NOMO-1 treated with DMSO at 0.1 percent for 48 hours (cell line): ENCODE data around the gene SIL1.
A peak's percentile ranks its signal among the peaks of the same experiment; 100 is the strongest.
"Not testable (repeated sequence)": the region's sequence is repeated elsewhere in the genome, so short reads cannot be mapped to it uniquely, and the experiment has no call there.

Source experiments
- DNase-seq: peaks from one replicate; lab custom pipeline; 2025; ENCODE audit not compliant: unreplicated experiment; lab: John Stamatoyannopoulos, UW

The SIL1 gene

DNA sequence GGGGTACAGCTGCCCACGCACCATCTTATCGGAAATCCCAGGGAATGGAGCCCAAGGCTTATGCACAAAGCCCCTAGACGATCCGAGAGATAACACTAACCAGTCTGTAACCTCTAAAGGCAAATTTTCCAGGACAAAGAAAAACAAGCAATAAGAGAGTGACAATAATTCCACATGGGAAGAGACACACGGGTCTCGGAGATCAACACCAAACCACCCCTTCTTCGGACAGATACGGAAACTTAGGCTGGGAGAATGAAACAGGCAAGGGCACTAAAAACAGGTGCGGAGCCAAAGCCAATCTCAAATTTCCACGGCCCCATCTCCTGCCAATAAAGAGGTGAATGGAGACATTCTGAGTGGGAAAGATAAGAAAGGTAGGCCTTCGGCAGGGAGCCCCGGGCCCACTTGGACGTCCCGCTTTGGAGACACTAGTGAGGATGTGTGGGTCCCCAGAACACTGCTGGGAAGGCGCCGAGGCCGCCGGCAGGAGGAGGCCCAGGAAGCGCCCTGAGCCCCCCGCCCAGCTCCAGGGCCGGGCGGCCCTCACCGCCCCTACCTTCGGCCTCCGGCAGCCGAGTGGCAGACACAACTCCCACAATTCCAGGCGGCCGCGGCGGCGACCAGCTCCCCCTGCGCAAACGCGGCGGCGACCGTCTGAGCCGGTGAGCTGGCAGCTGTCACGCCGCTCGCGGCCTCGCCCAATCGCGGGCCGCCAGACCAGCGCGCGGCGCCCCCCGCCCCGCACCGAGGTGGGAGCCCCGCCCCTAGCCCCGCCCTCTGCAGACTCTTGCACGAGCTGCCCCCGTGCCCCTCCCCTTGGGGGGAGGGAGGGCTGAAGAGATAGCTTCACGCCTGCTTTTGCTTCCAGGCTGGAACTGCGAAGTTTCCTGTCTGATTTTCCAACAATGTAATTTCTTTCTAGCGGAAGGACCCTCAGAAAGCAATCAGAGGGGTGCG is at the start of gene SIL1:
TSS of gene SIL1 (minus strand) at position 659 of the 960 bp plus-strand sequence. CDS start 70,525 bp downstream, outside the sequence.
- DNase-seq = peak; percentile 88

DNA sequence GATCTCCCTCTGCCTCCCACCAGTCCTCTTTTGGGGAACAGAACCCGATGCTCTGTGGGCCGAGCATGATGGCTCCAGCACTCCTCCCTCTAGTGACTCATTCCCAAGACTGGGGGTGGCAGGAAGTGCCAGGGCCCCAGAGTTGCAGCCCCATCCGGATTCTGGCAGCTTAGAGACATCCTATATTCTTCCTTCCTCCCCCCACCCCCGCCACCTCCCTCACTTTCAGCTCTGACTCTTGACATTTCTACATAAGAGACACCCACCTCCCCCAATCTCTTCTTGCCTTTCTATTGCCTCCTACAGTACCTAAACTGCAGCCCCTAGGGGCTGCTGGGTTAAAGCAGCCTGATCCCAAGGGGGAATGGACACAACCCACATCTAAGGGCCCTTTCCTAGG is 48.2 kb upstream of the SIL1 start:
- peak; percentile 79 for DNase-seq

DNA sequence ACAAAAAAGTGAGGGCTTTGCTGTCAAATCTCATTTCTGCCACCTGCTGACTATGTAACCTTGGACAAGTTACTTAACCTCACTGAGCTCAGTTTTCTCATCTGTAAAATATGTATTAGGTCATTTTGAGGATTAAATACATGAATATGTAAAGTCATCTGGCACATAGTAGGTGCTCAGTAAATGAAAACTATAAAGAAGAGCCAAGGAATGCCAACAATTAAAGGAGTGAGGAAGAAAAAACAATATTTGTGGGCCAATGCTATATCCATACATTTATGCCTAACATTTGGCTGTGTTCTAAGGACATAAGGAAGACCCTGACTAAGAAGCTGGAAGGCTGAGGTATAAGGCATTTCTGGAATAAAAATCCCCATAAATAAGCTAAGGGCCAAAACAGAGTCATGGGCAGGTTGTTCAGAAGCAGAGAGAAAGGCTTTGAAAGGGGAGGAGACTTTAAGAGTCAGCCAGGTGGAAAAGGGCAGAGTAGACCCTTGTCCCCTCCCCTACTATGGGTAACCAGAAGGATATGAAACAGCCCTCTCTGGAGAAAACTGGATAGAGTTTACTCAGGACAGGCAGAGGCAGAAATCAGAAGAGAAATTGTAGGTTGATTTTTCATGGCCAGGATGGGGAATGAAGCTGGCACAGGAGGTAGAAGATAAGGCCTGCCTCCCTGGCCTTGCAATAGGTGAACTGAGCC is 47.6 kb upstream of the SIL1 start:
- no peak for DNase-seq

DNA sequence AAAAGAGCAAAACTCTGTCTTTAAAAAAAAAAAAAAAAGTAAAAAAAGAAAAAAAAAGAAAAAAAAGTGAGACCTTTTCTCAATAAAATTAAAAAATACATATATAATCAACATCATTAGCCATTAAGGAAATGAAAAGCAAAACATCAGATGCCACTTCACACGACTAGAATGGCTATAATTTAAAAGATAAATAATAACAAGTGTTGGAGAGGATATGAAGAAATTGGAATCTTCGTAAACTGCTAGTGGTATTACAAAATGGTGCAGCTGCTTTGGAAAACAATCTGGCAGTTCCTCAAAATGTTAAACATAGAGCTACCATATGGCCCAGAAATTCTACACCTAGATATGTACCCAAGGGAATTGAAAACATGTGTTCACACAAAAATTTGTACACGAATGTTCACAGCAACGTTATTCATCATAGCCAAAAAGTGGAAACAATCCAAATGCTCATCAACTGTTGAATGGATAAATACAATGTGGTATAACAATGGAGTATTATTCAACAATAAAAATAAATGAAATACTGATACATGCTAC is 45.3 kb upstream of the SIL1 start:
- DNase-seq = no peak

DNA sequence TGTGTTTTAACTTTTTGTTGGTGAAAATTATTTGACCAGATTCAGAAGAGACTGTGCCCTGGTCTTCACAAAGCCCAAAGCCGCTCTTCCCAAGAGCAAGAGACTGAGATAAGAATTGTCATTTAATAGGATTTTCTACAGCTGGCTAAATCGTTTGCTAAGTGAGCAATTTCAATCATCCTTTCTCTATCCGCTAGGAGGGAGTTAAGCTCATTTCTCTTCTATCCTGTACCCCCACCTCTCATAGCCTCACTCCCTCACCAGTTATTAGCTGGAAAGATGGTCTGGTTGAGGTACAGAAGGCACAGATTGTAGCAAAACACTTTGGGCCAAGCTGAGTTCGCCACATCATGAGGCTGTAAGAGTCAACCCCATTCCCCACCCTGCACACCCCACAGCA is 43.0 kb upstream of the SIL1 start:
- DNase-seq = no peak

DNA sequence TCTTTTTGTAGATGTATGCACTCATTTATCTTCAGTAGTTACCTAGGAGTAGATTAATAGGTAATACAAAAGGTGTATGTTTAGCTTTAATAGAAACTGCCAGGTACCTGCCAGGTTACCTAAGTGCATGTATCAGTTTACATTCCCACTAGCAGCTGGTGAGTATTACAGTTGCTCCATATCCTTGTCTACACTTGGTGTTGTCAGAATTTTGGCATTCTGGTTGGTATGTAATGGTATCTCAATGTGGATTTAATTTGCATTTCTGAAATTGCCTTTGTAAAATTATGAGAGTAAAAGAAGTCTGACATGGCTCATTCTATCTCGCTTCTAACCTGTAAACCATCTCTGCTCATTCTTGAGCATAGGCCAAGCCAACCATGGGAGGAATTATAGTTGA is 38.3 kb upstream of the SIL1 start:
- no peak for DNase-seq

DNA sequence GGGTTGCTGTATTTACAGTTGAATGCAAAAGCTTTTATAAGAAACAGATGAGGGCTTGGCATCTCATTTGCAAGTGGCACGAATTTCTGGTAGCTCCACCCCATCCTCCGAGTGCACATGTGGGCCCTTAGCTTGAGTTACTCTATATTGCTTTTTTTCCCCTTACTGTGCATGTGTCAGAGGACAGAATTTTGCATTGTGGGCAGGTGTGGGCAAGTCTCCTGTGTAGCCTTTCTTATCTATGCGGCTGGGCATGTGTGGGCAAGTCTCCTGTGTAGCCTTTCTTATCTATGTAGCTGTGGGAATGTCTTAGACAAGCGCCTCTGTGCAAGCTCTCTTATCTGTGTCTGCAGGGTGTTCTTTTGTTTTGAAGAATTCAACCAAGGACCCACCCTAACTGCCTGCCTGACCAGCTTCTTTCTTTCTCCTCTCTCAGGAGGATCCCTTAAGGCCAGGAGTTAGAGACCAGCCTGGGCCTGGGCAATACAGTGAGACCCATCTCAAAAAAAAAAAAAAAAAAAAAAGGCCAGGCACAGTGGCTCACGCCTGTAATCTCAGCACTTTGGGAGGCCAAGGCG is 34.1 kb upstream of the SIL1 start:
- DNase-seq = no peak

DNA sequence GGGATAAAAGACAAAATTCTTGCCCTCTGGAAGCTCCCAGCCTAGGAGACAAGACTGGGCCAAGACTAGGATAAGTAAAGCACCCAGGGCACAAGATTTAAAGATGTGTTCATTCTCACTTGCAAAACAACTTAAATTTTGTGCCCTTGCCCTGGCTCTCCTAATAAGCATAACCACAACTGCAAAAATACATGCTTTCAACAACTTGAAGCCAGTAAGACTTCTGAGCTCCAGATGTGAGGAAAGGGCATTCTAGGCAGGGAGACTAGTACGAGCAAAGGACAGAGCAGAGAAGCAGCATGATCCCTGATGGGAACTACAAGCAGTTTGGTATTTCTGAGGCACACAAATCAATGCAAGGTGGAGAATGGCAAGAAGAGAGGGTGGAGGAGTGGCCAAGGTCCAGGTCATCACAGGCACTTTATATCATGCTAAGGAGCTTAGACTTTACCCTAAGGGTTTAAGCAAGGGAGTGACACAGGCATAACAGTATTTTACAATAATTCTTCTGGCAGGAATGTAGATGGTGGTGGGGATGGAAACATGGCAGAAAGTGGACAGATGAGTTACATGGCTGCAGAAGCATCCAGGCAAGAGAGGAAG is 30.1 kb upstream of the SIL1 start:
- DNase-seq = no peak

DNA sequence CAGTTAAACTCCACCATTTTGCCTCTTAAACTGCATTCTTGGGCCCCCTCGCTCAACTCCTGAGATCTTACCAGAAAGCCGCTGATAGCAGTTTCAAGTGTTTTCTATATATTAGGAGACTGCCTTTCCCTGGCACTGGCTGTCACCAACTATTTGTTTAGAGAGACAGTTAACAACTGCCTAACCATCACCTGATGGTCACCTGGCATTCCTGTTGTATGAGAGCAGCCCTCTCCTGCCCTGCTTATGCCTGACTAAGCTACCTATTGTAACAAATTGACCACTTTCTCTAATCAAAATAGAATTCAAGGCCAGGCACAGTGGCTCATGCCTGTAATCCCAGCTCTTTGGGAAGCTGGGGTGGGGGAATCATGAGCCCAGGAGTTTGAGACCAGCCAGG is 28.0 kb upstream of the SIL1 start:
- DNase-seq = no peak

DNA sequence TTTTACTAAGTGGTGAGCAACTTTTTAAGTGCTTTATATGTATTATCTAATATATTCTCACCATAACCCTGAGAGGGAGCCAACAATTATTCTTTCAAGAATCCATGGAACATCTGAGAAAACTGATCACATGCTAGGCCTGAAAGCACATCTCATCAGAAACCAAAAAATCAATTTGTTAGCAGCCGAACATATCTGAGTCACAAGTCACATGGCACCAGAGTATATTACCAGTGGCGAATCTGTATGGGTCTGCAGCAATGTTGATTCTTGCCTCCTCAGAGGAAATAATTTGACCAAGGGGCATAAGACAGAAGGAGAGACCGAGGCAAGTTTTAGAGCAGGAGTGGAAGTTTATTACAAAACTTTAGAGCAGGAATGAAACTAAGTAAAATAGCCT is 25.3 kb upstream of the SIL1 start:
- DNase-seq = no peak

DNA sequence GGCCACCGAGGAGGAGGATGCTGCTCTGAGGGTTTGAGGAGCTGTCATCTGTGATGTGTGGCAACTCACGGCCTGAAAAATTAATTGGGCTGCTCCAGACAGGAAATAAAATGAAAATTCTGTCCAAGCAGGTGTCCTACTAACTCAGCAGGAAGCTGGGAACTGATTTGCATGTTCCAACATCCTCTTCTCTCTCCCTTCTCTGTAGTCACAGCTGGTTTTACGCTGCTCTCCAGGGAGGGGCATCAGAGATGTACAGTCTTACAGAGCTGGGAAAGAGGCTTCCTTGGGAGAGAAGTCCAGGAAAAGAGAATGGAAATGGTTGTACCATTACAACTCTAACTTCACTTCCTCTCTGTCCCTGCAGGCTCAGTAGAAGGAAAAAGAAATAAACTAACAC is 24.2 kb upstream of the SIL1 start:
- no peak for DNase-seq

DNA sequence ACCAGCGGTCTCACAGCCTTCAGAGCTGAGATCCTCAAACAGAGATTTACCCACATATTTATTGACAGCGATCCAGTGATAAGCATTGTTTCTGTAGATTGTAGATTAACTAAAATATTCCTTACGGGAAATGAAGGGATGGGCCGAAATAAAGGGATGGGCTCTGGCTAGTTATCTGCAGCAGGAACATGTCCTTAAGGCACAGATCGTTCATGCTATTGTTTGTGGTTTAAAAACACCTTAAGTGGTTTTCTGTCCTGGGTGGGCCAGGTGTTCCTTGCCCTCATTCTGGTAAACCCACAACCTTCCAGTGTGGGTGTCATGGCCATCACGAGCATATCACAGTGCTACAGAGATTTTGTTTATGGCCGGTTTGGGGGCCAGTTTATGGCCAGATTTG is 19.9 kb upstream of the SIL1 start:
- not testable (repeated sequence) for DNase-seq

DNA sequence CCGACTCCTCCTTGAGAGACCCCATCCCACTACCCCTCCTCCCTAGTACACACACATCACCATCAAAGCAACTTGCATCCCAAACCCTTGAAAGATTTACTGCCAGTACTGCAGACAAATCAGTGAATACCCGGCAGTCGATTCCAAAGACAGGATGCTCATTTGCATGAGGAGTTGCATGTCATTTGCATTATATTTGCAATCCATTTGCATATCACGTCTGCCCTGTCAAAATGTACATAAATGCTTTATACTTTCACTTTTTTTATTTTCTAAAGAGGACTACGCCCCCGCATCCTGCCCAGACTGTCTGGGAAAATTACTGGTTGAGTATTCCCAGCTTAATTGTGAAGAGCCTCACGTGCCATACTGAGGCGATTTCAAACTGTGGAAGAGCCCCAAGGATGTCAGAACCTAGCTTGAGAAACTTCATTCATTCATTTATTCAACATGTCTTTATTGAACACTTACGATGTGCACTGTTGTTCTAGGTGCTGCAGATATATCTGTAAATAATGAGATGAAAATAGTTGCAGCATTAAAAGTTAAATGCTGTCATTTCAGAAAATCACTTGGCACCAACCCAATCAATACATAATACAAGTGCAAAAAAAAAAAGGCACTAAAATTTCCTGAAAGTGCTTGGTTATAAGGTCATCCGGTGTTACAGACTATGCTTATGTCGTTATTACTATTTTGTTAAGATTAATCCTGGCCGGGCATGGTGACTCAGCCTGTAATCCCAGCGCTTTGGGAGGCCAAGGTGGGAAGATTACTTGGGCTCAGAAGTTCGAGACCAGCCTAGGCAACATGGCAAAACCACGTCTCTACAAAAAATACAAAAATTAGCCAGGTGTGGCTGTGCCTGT is 17.2 kb upstream of the SIL1 start:
- no peak for DNase-seq

DNA sequence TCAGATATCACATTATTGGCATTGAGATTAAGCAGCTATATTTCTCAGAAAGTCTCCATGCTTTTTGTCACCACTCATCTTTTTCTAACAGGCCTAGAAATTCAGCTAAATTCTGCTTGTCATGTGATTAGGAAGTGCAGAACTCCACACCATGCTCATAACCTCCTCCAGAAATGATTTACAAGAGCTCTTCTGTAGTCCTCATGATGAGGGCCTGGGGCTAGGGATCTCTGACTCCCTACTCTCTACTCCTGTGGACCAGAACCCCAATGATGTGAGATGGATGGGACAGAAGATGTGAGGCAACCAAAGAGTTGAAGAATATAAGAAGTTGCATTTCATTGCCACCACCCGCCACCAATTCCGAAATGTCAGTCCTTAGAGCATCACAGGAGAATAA is 16.5 kb upstream of the SIL1 start:
- no peak for DNase-seq

DNA sequence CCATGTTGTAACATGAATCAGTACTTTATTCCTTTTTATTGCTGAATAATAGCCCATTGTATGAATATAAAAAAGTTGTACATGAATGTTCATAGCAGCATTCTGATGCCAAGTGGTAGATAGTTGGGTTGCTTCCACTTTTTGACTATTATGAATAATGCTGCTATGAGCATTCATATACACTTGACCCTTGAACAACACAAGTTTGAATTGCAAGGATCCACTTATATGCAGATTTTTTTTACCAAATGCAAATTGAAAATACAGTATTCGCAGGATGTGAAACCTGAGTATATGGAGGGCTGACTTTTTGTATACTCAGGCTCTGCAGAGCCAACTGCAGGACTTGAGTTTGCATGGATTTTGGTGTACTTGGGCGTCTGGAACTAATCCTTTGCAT is 14.7 kb upstream of the SIL1 start:
- no peak for DNase-seq

DNA sequence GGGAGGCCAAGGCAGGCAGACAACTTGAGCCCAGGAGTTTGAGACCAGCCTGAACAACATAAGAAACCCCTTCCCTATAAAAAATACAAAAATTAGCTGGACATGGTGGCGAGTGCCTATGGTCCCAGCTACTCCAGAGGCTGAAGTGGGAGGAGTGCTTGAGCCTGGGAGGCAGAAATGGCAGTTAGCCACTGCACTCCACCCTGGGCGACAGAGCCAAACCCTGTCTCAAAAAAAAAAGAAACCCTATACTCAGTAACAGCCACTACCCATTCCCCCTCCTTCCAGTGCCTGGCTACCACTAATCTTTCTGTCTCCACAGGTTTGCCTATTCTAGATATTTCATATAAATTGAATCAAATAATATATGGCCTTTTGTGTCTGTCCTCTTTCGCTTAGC is 14.3 kb upstream of the SIL1 start:
- no peak for DNase-seq

DNA sequence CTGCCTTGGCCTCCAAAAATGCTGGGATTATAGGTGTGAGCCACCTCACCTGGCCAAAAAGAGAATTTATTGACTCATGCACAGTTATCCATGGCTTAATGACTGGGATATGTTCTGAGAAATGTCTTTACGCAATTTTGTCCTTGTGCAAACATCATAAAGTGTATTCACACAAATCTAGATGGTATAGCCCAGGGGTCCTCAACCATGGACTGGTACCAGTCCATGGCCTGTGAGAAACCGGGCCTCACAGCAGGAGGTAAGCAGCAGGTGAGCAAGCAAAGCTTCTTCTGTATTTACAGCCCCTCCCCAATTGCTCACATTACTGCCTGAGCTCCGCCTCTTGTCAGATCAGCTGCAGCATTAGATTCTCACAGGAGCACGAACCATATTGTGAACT is 12.4 kb upstream of the SIL1 start:
- DNase-seq = no peak

DNA sequence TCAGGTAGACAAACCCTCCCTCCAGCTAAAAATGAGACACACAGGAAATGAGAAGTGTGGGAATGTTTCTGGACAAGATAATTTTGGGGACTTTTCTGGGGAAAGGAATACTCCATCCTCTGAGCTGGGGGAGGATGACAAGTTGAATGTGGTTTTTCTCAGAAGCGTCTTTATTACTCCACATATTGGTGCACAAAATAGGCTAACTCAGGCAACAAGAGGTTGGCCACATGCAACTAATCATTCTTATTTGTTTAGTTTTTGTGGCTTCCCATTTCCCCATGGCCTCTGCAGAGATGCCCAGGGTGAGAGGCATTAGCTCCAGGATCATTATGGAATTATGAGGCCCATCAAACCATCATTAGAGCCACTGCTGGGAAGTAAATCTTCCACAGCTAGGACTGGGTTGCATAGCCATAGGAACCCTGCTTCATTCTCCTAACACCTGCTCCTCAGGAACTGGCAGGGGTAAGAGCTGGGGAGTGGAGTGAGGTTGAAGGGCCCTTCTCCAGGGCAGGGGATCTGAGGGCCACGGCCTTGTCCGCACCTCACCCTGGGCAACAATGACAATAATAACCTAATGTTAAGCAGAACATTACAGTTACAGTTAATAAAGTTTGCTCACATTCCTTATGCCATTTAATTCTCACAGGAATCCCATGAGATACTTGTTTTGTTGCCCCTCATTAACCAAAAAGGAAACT is 9.3 kb upstream of the SIL1 start:
- DNase-seq = no peak

DNA sequence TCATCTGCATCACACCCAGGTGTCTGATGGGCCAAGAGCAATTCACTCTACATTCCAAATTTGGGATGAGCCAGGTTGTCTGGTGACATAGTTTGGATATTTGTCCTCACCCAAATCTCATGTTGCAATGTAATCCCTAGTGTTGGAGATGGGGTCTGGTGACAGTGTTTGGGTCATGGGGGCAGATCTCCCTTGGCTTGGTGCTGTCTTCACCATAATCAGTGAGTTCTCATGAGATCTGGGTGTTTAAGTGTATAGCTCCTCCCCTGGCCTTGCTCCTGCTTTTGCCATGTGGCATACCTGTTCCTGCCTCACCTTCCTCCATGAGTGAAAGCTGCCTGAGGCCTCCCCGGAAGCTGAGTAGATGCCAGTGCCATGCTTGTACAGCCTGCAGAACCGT is 7.4 kb upstream of the SIL1 start:
- DNase-seq = no peak

DNA sequence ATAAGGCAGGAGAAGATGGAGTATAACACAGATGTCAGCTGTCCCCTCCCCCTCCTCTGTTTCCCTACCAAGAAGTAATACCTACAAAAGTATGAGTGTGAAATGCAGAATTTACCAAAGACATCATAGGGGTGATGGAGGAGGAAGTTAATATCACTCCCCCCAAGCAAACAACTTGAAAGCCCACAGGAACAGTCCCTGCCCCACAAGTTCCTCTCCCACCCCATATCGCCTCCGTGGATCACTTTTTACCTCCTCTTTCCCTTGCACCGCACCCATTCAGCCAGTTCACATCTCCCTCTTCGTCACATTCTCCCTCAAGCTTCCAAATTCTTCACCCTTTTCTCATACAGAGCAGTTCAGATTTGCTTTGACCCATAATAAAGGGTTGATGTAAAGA is 7.0 kb upstream of the SIL1 start:
- peak; percentile 20 for DNase-seq
